Brain microvascular endothelial cell (primary cell): ENCODE measurements around the gene MAU2.

Experiments
- DNase-seq: peaks from one replicate; pipeline ENCODE4 v3.0.0-alpha.2; 2020
- H3K27ac ChIP-seq: fragments of 250-450 bp; sonication (Bioruptor Pico); 2 replicates; pipeline ENCODE4 v1.5.1; 2020; ENCODE audit warnings: mild to moderate bottlenecking, moderate library complexity
- H3K27me3 ChIP-seq: fragments of 250-450 bp; sonication (Bioruptor Pico); replicated peaks from 2 replicates; pipeline ENCODE4 v1.5.1; 2020; ENCODE audit warnings: mild to moderate bottlenecking
- H3K36me3 ChIP-seq: fragments of 250-450 bp; sonication (Bioruptor Pico); replicated peaks from 2 replicates; pipeline ENCODE4 v1.5.1; 2020; ENCODE audit warnings: mild to moderate bottlenecking
- H3K4me3 ChIP-seq: 2 replicates; pipeline ENCODE4 v1.5.1; 2011; ENCODE audit warnings: low read depth, mild to moderate bottlenecking, control low read depth, low read length, moderate library complexity
- in situ Hi-C: cut with HindIII; loops from 2 replicates; pipeline ENCODE4 v1.10.0; 2017; ENCODE audit warnings: low sequenced_read_pairs, low pct_ligation_motif_present
- TF ChIP-seq, protein P1 (sequence below): IDR thresholded peaks from 2 replicates; pipeline ENCODE4 v1.5.1; 2011; ENCODE audit warnings: low read depth, mild to moderate bottlenecking, moderate library complexity, low read length, control low read depth, inconsistent platforms; ENCODE audit errors: missing control alignments

MAU2 gene

DNA sequence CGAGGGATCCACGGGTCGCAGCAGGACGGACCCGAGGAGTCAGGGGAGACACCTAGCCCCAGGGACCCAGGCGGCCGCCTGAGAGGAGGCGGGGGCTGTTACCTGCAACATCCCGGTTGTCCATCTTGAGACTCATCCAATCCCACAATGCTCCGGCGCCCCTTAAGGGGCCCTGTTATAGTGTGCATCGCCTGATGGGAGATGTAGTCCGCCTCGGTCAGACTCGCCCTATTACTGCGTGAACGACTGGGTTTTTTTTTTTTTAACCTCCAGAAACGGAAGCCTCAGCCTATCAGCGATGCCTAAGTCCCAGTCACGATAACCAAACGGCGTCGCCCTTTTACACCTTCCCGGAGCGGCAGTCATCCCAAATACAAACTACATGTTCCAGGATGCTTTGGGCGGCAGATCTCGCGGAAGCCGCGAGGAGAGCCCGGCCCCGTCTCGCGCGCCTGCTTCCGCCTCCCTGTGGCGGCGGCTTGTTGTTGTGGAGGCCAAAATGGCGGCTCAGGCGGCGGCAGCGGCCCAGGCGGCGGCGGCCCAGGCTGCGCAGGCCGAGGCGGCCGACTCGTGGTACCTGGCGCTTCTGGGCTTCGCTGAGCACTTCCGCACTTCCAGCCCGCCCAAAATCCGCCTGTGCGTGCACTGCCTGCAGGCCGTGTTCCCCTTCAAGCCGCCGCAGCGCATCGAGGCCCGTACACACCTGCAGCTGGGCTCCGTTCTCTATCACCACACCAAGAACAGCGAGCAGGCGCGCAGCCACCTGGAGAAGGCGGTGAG, at the start of gene MAU2, which contains the start of gene SUGP1:
TSS of gene MAU2 (plus strand) at position 469 of the 780 bp plus-strand sequence. CDS start at position 500, 31 bp downstream.
TSS of gene SUGP1 (minus strand) at position 149 of the 780 bp plus-strand sequence. CDS start at position 136, 13 bp downstream.
- TF ChIP-seq, protein P1, sequence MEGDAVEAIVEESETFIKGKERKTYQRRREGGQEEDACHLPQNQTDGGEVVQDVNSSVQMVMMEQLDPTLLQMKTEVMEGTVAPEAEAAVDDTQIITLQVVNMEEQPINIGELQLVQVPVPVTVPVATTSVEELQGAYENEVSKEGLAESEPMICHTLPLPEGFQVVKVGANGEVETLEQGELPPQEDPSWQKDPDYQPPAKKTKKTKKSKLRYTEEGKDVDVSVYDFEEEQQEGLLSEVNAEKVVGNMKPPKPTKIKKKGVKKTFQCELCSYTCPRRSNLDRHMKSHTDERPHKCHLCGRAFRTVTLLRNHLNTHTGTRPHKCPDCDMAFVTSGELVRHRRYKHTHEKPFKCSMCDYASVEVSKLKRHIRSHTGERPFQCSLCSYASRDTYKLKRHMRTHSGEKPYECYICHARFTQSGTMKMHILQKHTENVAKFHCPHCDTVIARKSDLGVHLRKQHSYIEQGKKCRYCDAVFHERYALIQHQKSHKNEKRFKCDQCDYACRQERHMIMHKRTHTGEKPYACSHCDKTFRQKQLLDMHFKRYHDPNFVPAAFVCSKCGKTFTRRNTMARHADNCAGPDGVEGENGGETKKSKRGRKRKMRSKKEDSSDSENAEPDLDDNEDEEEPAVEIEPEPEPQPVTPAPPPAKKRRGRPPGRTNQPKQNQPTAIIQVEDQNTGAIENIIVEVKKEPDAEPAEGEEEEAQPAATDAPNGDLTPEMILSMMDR: peak; percentile 40
- Histone ChIP-seq H3K36me3 (peaks cover 25% of the 10 kb centered on the region), H3K4me3 (peak within 1 kb of the TSS; percentile 99), H3K27me3 (no peaks in the 10 kb centered on the region), H3K27ac (peak within 1 kb of the TSS; percentile 92)
- in situ Hi-C loops: no loop called here
- DNase-seq: peak; percentile 84

- no peaks in the 10 kb centered on the region for H3K27me3 ChIP-seq
- in situ Hi-C loops: no loop called here
- H3K36me3 ChIP-seq: peaks cover 3% of the 10 kb centered on the region
- no peak overlapping the region for H3K27ac ChIP-seq
- DNase-seq: no peak
- TF ChIP-seq, protein P1: no peak
- no peak overlapping the region for H3K4me3 ChIP-seq
These were observed 48.6 kb upstream of the MAU2 start for GRCh38 chr19:19271828-19272599.

- H3K4me3 ChIP-seq: no peak overlapping the region
- H3K36me3 ChIP-seq: peaks cover 18% of the 10 kb centered on the region
- TF ChIP-seq, protein P1: no peak
- no peak for DNase-seq
- no peak overlapping the region for H3K27ac ChIP-seq
- in situ Hi-C loops: no loop called here
- H3K27me3 ChIP-seq: no peaks in the 10 kb centered on the region
These were observed 46.5 kb upstream of the MAU2 start for GRCh38 chr19:19274146-19274545.

DNA sequence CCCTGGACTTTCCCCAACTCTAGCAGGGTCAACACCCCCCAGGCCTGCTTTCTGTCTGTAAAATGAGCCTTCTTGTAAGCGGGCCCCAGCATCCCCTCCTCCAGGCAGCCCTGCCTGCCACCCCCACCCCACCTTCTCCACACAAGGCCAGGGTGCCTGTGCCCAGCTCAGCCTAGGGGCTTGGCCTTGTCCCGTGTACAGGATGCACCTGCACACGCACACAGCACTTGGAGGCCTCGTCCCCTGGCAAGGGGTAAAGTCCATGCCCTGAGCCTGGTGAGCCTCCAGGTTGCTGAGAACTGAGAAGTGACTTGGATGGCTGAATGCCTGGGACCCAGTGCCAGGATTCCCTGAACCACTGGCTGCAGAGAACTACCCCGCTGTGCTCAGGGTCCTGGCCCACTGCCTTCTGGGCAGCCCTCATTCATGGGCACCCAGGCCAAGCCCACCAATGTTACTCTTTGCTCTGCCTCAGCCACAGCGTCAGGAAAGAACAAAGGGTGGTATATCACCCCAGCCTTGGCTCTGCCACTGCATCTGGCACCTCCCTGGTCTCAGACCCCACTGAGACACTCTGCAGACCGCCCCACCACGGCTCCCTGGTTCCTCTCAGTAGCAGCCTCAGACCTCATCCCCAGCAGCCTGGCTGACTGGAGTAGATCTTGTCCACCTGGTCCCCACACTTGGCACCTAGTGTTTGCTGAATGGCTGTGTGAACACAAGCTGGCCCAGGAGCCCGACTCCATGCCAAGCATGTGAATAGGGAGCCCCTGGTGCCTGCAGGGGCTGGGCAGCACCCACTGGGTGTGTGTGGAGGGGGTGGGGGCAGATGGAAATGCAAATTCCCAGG, 45.7 kb upstream of the MAU2 start:
- DNase-seq: no peak
- TF ChIP-seq, protein P1: no peak
- Histone ChIP-seq H3K27ac (no peak overlapping the region), H3K27me3 (no peaks in the 10 kb centered on the region), H3K4me3 (no peak overlapping the region), H3K36me3 (peaks cover 26% of the 10 kb centered on the region)
- in situ Hi-C loops: no loop called here

GRCh38 chr19:19276386-19276785, 44.2 kb upstream of the MAU2 start:
- peak overlapping the region; percentile 68 for H3K27ac ChIP-seq
- peaks cover 26% of the 10 kb centered on the region for H3K36me3 ChIP-seq
- H3K4me3 ChIP-seq: no peak overlapping the region
- H3K27me3 ChIP-seq: no peaks in the 10 kb centered on the region
- TF ChIP-seq, protein P1: no peak
- in situ Hi-C loops: no loop called here
- DNase-seq: peak; percentile 83
